Mononuclear cell (primary cell): ENCODE measurements around the gene SEC14L6. TPM values are rescaled to one million over a fixed set of nuclear protein-coding genes. Genes with fewer than 3 reads are reported as not detected.

Experiments
- H3K27me3 ChIP-seq: 2 replicates; pipeline ENCODE4 v1.6.0; 2011; ENCODE audit warnings: low read length, control low read depth; ENCODE audit not compliant: insufficient read depth
- H3K4me1 ChIP-seq: 2 replicates; pipeline ENCODE4 v1.5.1; 2011; ENCODE audit warnings: mild to moderate bottlenecking, low read length, control low read depth; ENCODE audit not compliant: insufficient read depth
- H3K4me3 ChIP-seq: 2 replicates; pipeline ENCODE4 v1.5.1; 2011; ENCODE audit warnings: mild to moderate bottlenecking, low read length, moderate library complexity
- H3K9me3 ChIP-seq: 2 replicates; pipeline ENCODE4 v1.5.1; 2011; ENCODE audit warnings: low read depth, mild to moderate bottlenecking, control low read depth, low read length
- total RNA-seq: library from RNA; depleted of rRNA; stranded (reverse); fragments of >200 nt; gene quantifications from one replicate; pipeline ENCODE4 v1.2.3, GENCODE V29; 2012

Gene SEC14L6
- total RNA-seq, 1 donor, result not detected

GRCh38 chr22:30479981-30480380, 66.6 kb downstream of the SEC14L6 start:
- no peaks in the 10 kb centered on the region for H3K4me1 ChIP-seq
- no peaks in the 10 kb centered on the region for H3K9me3 ChIP-seq
- H3K27me3 ChIP-seq, result no peaks in the 10 kb centered on the region
- no peak overlapping the region for H3K4me3 ChIP-seq

- H3K27me3 ChIP-seq, result no peaks in the 10 kb centered on the region
These were observed 71.7 kb downstream of the SEC14L6 start for GRCh38 chr22:30474683-30475424.

GRCh38 chr22:30474121-30474520, 72.4 kb downstream of the SEC14L6 start:
- H3K9me3 ChIP-seq, result no peaks in the 10 kb centered on the region
- no peaks in the 10 kb centered on the region for H3K4me1 ChIP-seq
- H3K4me3 ChIP-seq, result no peak overlapping the region
- no peaks in the 10 kb centered on the region for H3K27me3 ChIP-seq

More at GRCh38 chr22:30474683-30475424, 71.7 kb downstream of the SEC14L6 start:
- Histone ChIP-seq H3K4me3 (no peak overlapping the region), H3K9me3 (no peaks in the 10 kb centered on the region), H3K4me1 (no peaks in the 10 kb centered on the region)

GRCh38 chr22:30472994-30473720, 73.4 kb downstream of the SEC14L6 start:
- no peaks in the 10 kb centered on the region for H3K27me3 ChIP-seq
- no peaks in the 10 kb centered on the region for H3K9me3 ChIP-seq
- H3K4me3 ChIP-seq, result no peak overlapping the region
- no peaks in the 10 kb centered on the region for H3K4me1 ChIP-seq

Other genes with a start within 250 kb of the SEC14L6 start
- gene TBC1D10A, start 219.8 kb downstream of the SEC14L6 start, total RNA-seq, result 36.0 TPM
- 94.3 TPM for gene SF3A1, start 189.8 kb downstream of the SEC14L6 start, total RNA-seq
- 4.9 TPM for gene CCDC157, start 189.7 kb downstream of the SEC14L6 start, total RNA-seq
- gene RNF215, start 159.3 kb downstream of the SEC14L6 start, total RNA-seq, result 3.3 TPM
- gene SEC14L2, start 149.7 kb downstream of the SEC14L6 start, total RNA-seq, result 15.5 TPM
- gene MTFP1, start 121.0 kb downstream of the SEC14L6 start, total RNA-seq, result 24.5 TPM
- not detected for gene SEC14L3, start 74.7 kb downstream of the SEC14L6 start, total RNA-seq
- not detected for gene SEC14L4, start 41.0 kb downstream of the SEC14L6 start, total RNA-seq
- 0.10 TPM for gene GAL3ST1, start 27.9 kb upstream of the SEC14L6 start, total RNA-seq
- 21.8 TPM for gene PES1, start 45.2 kb upstream of the SEC14L6 start, total RNA-seq
- 8.7 TPM for gene TCN2, start 60.4 kb upstream of the SEC14L6 start, total RNA-seq
- 4.4 TPM for gene SLC35E4, start 89.0 kb upstream of the SEC14L6 start, total RNA-seq
- 3.3 TPM for gene DUSP18, start 121.1 kb upstream of the SEC14L6 start, total RNA-seq
- 3.1 TPM for gene OSBP2, start 148.1 kb upstream of the SEC14L6 start, total RNA-seq